DMS53 treated with DMSO at 0.1 percent for 48 hours (cell line): Measurements from ENCODE around the gene NPDC1.

Source experiments
- DNase-seq: peaks from one replicate; lab custom pipeline; 2025; ENCODE audit not compliant: unreplicated experiment; lab: John Stamatoyannopoulos, UW

The NPDC1 gene

DNA sequence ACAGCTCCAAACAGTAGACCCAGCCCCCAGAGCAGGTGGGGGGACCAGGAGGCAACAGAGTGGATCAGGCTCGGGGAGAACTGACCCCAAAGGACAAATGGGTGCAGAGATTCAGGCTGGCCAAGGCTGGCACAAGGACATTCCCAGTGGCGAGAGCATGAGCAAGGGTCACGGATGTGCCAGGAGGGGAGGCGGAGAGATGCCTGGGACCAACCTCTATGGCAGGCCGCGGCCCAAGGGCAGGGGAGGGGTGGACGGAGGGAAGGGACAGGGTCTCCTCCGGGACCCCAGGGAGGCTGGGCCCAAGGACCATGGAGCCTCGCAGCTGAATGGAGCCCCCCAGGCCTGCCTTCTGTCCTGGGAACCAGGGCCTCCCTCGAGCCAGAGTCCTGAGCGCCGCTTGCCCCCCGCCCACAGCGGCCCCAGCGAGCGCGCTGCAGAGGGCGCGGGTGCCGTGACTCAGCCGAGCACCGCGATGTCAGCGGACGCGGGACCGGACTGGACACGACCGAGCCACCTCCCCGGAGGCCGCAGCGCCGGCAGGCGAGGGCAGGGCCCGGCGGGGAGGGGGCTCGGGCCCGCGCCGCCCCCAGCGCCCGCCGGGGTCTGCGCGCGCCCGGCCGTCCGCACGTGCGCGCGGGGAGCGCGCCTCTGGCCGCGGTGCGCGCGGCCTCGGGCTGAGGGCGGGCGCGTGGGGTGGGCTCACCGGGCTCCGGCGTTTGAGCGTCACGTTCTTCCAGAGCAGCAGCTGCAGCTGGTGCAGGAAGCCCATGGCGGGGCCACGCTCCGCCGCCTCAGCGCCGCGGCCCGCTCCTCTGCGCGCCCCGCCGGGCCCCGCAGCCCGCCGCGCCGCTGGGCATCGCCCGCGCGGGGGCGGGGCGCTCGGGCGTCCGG is 18.4 kb downstream of the NPDC1 start, which contains the start of gene ABCA2:
ABCA2 (minus strand) TSS at position 869 of the 894 bp plus-strand sequence; CDS start at position 772, 97 bp downstream.
- no peak for DNase-seq

DNA sequence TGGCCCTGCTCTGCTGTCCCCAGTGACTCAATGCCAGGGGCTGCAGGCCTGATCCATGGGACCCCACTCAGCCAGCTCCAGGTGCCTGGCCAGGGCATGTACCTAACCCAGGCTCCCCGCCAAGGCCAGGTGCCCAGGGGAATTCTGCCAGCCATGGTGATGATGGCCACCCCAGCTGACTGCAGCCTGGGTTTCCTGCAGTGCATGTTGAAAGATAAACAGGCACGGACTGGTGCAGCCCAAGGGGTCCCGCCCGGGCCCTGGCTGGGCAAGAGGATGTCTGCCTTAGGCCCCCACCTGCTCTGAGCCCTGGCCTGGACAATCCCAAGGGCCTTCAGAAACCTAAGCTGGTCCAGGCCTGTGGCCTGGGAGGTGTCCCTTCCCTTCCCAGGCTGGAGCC is 19.1 kb downstream of the NPDC1 start:
- no peak for DNase-seq

DNA sequence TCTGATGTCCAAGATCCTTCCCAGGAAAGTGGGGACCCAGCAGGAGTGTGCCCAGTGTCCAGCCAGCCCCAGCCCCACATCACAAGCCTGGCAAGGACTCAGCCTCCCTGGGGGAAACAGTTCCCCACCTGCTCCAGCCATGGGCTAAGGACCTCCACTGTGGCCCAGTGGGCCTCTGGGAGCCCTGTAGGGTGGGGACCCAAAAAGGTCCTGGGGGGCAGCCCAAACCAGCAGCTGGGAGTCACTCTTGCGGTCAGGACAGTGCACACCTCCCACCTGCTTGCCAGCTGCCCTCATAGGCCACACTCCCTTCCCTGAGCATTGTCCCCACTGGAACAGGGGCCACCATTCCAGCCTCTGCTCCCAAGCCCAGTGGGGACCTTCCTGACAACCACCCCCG is 19.6 kb downstream of the NPDC1 start:
- DNase-seq = no peak

DNA sequence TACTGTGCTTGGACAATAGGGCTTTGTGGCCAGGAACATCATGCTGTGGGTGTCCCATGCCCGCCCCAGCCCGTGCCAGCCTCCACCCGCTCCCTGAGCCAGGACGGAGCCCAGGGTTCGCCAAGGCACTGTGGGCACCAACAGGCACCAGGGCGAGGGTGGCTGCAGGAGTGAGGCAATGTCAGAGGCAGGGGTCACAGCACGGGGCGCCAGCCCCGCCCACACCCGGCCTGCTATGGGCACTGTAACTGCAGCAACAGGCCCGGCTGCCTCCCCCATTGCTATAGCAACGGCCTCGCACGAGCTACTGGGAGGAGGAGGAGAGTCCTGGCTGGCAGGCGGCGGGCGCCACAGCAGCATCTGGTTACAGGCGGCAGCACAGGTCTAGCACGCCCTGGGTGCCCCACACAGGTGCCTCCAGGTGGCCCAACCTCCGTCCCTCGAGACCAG is 20.4 kb downstream of the NPDC1 start:
- DNase-seq = peak; percentile 82

DNA sequence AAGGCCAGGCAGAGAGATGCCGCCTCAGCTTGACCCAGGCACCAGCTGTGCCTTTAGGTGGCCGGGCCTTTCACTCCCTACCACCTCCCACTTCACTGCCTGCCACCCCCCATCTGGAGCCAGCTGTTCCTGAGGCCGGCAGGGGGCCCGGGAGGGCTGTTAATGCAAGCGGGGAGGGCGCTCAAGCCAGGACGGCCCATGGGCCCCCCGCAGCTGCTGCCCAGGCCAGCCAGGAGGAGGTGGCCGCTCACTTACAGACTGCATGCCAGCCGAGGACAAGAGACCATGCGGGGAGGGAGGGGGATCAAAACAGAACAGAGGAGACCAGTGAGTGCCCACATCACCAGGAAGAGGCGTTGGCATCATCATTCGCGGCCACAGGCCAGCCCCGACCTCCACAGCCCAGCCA is 22.4 kb downstream of the NPDC1 start:
- no peak for DNase-seq

DNA sequence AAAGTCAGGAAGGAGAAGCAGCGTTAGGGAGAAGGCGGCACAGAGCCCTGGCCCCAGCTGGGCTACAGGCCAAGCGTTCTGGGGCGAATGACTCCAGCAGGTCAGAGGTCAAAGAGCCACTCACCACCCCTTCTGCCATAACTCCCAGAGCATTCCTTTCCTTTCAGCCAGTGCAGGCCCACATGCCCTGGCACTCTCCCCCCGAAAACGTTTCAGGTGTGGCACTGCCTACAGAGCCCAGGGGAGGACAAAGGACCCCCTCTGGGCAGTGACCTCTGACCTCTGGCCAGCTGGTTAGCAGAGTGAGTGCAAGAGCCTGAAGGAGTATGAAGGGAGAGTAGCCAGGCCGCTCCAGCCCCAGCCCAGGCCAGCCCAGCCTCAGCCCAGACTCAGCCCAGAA is 22.8 kb downstream of the NPDC1 start:
- no peak for DNase-seq

DNA sequence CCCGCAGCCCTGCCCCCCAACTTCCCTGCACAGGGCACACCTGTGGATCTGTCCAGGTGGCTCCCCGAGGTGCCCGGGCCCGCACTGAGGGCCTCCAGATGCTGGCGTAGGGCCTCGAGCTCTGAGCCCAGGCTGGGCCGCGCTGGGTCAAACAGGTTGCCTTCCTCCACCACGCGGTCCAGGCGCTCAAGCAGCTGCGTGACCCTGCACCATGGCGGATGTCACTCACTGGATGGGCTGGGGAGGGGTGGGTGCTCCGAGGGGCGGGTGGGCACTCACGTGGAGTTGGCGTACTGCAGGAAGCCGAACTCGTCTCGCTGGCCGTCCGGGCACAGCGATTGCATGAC is 23.3 kb downstream of the NPDC1 start:
- DNase-seq = no peak

DNA sequence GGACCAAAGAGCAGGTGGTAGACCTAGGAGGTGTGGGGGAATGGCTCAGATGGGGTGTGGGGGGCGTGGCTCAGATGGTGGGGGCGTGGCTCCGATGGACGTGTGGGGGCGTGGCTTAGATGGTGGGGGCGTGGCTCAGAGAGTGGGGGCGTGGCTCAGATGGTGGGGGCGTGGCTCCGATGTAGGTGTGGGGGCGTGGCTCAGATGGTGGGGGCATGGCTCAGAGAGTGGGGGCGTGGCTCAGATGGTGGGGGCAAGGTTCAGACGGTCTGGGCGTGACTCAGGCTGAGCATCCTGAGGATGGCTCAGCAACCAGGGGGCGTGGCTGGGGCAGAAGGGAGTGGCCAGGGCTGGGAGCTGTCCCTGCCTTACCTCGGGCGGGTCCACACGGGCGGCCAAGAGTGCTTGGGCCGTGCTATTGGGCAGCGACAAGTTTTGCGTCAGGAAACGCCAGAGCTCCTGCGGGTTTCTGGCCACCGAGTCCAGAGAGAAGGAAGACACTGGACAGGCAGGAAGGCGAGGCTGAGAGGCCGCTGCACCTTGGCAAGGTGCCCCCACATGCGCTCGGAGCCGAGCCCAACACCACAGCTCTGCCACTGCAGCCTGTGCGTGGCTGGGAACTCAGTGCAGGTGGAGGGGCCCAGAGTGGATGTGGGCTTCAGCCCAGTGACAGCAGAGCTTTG is 23.9 kb downstream of the NPDC1 start:
- DNase-seq = no peak

DNA sequence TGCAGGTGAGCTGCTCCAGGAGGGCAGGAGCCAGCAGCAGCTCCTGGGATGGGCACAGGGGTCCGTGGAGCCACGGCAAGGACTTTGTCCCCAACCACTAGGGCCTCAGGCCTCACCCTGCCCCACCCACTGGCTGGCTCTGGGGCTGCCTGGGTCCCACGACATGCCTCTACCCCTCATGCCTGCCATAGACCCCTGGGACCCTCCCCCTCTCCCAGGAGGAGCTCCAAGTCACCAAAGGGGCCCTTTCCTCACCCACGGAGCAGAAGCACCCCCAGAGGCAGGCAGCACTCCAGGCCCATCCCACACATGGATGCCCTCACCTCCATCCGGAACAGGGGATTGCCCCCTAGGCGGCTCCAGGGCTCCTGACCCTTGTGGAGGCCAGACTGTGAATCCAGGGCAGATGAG is 24.4 kb downstream of the NPDC1 start:
- DNase-seq = no peak

DNA sequence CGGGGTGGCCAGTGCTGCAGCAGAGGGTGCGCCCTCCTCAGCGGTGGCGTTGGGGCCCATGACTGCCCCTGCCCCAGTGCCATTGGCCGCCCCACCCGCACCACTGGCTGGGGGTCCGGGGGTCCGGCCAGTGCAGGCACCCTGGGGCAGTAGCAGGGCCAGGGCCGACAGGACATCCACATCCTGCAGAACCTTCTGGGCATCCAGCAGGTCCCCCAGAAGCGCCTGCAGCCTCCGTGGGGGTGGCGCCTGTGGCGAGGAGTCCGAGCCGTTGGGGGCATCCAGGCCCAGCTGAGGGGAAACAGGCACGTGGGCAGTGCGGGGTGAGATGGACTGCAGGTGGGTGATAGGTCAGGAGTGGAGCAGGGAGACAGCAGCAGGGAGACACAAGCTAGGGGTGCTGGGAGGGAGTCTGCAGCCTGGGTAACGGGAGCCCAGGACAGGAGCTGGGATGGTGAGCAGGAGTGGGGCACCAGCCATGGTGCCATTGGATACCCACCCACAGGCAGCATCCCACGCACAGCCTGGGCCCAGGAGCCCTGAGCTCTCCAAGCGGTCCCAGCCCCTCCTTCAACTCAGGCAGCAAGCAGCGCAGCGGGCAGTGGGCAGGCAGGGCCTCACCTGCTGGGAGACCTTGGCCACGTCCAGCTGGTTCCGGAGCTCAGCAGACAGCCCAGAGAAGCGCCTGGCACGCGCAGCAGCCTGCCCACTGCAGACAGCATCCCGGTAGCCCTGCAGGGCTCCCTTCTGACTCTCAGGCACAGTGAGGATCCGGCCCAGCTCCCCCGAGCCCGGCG is 25.0 kb downstream of the NPDC1 start:
- DNase-seq = no peak

DNA sequence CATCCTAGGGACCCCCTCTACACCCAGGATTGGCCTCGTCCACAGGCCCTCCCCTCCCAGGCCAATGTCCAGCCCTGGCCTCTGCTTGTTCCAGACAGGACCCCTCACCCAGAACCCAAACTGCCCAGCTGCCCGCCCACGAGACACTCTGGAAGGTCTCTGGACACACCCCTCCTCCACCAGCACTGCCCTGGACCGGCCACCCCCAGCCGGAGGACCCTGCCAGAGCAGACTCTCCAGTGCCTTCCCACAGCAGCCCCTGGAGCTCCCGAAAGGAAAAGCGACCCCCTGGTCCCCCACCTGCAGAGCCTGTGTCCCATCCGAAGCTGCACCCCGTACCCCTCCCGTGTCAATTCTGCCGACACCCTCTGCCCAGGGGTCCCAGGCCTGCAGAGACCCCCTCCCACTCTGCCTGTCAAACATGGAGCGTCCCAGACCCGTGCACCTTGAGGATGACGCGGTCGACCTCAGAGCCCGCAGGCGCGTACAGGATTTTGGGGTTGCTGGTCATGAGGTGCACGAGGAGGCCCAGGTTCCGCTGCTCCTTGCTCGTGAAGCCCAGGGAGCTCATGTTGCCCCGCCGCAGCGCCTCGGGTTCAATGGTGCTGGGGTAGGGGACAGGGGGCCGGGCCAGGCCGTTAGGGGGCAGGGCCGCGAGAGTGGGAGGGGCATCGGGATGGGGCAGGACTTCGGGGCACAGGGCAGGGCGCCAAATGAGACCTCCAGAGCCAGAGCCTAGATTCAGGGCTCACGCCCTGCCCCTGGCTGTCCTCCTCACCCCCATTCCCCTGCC is 25.9 kb downstream of the NPDC1 start:
- no peak for DNase-seq

DNA sequence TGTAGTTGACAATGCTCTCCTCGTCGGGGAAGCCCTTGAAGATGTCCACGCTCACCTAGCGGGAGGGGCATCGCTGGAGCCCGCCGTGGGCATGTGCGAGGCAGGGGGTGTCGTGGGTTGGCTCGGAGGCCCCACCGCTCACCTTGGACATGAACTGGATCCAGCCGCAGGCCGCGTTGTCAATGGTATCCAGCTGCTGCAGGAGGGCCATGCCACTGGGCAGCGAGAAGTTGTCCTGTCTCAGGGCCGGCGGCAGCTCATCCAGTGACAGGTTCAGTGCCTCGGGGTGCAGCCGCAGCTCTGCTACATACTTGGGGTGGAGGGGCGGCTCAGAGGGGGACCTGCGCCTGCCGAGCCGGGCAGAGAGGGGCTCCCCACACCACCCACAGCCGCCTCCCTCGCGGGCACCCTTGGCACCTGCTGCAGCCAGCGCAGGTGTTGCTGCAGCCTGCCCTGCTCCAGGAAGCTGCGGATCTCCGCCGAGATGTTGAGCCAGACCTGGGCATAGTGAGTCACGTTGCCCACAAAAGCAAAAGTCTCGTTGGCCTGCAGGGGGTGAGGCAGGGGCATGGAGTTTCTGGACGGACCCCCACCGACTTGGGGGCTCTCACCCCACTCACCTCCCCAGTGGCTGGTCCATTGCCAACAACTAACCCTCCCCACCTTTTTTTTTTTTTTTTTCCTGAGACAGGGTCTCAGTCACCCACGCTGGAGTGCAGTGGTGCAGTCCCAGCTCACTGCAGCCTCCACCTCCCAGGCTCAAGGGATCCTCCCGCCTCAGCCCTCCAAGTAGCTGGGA is 27.0 kb downstream of the NPDC1 start:
- DNase-seq = no peak

DNA sequence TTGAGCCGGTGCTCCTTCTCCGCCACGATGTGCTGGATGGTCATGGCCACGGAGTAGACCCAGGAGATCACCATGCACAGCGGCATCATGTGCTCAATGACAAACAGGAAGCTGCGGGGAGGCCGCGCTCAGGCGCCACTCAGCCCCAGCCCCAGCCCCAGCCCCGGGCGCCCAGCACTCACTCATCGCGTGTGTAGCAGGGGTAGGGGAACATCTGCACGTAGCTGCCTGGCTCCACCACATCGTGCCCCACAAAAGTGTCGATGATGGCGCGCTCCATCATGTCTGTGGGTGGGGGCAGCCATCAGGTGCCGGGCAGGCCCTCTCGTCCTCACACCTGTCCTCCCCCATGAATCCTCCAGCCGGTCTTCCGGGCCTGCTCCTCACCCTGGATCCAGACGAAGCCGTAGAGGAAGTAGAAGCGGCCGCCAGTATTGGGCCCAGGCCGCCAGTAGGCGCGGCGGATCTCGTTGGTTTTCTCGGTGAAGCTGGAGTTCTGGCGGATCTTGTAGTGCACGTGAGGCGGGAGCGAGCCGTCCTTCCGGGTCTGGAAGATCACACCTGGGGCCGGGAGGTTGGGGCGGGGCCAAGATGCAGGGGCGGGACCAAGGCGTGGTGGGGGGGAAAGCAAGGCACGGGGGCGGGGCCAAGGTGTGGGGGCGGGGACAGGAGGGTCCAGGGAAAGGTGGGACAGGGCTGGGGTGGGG is 28.0 kb downstream of the NPDC1 start:
- no peak for DNase-seq

DNA sequence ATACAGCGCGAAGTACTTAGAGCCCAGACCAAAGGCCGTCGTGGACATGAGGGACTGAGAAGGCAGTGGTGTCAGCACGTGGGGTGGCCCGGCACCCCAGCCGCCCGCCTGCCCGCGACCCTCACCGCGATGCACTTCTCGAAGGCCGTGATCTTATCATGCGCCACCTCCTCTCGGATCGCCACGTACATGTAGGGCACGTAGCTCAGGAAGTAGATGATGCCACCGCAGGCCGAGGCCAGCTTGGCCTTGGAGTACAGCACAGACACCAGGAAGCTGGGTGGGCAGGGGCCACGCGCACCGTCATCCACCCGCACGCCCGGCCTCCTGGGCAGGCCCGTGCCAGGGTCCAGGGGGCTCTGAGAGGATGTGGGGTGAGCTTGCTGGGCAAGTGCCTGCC is 28.9 kb downstream of the NPDC1 start:
- DNase-seq = no peak

DNA sequence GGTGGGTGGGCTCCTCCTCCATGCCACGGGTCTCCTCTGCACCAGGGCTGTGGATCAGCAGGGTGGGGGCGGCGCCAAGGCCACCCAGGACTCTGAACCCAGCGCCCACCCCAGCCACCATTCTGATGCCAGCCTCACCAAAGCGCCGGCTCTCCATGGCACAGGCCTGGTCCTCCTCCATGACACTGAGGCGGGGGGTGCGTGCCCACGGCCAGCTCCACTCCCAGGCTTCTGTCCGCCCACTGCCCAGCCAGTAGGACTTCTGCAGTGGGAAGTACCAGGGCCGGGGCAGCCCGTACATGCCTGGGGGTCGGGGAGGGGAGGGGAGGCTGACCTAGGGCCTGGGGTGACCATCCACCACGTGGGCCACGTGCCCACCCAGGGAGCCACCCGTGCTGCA is 29.5 kb downstream of the NPDC1 start:
- no peak for DNase-seq

DNA sequence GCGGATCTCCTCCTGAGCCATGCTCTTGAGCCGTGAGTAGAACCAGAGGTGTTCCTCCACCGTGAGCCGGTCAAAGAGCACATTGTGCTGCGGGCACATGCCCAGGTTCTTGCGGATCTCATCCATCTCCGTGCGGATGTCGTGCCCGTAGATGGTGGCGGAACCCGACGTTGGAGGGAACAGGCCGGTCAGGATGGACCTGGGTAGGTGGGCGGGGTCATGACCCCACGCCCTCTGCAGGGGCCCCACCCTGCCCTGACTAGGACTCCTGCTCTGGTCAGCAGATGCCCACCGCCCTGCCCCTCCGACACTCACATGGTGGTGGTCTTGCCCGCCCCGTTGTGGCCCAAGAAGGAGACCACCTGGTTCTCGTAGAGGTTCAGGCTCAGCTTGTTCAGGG is 30.0 kb downstream of the NPDC1 start:
- no peak for DNase-seq

DNA sequence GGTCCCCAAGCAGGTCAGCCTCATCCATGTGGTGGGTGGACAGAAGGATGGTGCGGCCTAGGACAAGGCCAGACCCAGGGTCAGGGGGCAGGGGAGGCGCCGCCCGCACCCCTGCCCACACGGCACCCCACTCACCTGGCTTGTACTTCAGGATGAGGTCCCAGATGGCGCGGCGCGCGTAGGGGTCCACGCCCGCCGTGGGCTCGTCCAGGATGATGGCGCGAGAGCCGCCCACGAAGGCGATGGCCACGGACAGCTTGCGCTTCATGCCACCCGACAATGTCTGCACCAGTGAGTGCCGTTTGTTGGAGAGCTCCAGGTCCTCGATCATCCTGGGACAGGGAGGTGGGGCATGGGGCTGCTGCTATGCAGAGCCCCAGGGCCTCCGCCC is 30.4 kb downstream of the NPDC1 start:
- DNase-seq = no peak

DNA sequence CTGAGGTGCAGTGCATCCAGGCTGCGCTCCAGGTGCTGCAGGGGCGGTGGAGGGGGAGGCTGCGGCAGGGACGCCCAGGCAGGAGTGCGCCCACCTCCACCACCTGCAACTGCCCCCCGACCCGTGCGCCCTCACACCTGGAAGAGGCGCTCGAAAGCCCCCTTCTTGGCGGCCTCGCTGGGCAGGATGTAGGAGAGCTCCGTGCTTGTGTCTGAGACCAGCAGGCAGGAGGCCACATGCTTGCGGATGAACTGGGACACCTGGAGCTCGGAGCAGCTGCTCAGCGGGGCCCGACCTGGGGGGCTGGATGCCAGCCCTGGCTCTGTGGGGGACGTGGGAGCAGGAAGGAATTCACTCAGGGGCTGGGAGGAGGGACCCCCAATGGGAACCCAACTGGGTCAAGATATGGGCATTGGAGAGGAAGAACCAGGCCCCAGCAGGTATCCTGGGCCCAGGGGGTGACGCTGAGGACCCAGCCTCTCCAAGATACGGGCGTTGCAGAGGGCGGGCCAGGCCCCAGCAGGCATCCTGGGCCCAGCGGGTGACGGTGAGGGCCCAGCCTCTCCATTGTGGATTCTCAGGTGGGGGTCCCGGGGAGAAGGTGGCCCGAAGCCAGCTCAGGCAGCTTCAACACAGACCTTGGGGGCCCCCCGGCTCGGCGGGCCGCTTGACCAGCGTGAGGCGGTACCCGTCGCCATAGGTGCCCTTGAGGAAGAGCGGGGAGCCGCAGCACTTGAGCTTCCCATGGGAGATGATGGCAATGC is 31.0 kb downstream of the NPDC1 start:
- no peak for DNase-seq

DNA sequence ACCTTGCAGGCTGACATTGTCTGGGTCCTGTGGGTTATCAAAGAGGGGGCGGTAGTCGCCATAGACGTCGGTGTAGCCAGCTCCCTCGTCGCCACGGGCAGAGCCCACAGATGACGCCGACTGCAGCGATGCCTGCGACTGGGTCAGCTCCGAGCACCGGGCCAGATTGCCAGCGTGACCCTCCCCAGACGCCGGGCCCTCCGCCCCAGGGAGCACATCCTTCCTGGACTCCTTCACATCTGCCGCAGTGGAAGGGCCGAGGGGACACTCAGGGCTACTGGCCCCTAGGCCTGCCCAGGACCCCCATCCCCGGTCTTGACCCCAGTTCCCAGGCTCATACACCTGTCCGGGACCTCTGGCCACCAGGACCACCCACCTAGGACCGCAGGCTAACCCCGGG is 31.8 kb downstream of the NPDC1 start:
- no peak for DNase-seq
